Measurements from ENCODE around the gene NUB1. TPM values are rescaled to one million over a fixed set of nuclear protein-coding genes. Genes with fewer than 3 reads are reported as not detected.

The NUB1 gene
- total RNA-seq, 1 donor from 2014 or later, result 40.4 TPM

DNA sequence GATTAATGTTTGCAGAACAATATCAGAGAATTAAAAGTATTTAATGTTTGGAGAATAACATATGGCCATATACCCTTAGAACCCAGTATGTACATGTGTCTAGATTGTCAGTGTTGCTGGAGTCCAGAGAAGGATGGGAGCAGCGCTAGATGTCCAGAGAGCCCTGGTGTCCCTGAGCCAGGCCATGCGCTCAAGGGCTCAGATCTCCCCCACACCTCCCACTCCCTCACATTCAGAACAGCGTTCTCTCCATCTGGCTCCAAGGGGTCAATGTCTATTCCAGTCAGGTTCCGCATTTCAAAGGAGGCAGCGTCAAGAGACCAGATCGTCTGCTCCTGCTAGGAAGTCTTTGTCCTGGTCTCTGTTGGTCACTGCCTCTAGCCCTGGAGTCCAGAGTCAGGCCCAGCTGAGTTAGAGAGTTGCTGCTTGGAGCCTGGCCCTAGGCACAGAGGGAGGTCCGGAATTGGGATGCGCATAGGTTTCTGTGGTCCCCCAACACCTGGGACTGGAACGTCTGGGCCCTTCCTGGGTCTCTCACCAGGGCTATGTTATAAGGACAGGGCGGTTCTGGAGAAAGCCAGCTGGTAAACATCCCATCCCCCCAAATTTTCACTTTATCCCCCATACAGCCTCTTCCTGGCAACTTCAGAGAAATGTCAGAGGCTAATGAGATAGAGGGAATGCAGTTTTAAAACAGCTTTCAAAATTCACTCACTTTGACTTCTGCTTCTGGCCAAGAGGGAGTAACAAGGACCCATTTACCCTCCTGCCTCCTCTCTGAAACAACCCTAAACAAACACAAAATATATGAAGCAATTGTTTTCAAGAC is 74.7 kb downstream of the NUB1 start:
- Mint-ChIP-seq H3K4me1 (peaks cover 15% of the 10 kb centered on the region), H3K27ac (no peak overlapping the region), H3K27me3 (peaks cover 51% of the 10 kb centered on the region), H3K4me3 (no peak overlapping the region), H3K9me3 (peaks cover 7% of the 10 kb centered on the region), H3K36me3 (ENCODE audit: low read depth) (no peaks in the 10 kb centered on the region)
- no peak for DNase-seq
- intact Hi-C loops (cut with micrococcal nuclease), result no loop called here

DNA sequence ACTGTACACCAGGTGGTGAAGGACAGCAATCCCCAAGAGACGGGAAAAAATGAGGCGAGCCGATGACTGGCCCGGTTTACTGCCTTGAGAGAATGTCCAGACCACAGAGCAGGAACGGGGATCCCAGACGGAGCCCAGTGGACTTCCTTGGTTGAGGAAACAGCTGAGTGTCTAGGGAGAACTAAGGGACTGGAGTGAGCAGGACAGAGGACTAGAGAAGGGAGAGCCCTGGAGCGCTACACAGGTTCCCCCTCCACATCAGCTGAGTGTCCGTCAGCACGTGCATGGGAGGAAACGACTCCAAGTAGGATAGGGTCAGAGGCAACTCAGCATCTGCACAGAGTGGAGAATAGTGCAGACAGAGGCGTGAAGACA is 75.3 kb downstream of the NUB1 start:
- no peak overlapping the region for H3K27ac Mint-ChIP-seq
- H3K9me3 Mint-ChIP-seq, result peaks cover 10% of the 10 kb centered on the region
- no peak overlapping the region for H3K4me3 Mint-ChIP-seq
- H3K4me1 Mint-ChIP-seq, result peaks cover 15% of the 10 kb centered on the region
- intact Hi-C loops (cut with micrococcal nuclease), result no loop called here
- H3K27me3 Mint-ChIP-seq, result peaks cover 50% of the 10 kb centered on the region
- no peaks in the 10 kb centered on the region for H3K36me3 Mint-ChIP-seq (ENCODE audit: low read depth)
- DNase-seq, result no peak

DNA sequence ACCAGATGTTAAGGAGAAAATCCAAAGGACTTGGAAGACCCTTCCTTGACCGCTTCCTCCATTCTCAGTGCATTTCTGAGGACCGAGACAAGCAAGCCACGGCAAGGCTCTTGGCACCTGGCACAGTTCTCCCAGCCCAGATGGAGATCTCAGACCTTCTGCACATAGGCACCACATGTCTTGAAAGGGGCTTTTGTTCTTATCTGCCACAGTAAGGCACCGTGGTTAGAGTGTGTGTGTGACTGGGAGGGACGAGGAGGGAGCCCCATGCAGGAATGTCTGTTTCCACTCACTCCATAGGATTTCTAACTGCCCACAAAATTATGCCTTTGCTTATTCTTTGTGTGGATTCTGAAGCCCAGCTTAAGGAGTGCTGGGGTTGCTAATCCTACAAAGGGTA is 78.5 kb downstream of the NUB1 start:
- intact Hi-C loops (cut with micrococcal nuclease), result no loop called here
- H3K9me3 Mint-ChIP-seq, result peaks cover 10% of the 10 kb centered on the region

DNA sequence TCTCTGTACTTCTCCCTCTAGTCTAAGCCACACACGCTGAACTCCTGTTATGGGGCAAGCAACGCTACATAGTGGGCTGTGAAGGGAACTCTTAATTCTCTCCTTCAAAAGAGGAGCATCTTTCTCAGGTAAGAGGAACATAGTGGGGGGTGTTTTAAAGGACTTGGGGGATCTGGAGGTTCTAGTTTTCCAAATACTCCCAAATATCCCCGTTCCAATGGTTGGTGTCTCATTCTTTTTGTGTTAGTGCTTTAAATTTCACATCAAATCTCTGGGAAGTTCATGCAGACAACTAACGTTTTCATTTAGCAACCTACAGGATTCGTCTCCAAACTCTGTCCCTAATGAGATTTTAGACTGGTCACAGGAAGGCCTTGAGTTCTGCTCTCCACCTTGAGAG is 80.6 kb downstream of the NUB1 start:
- intact Hi-C loops (cut with micrococcal nuclease), result no loop called here
- no peak overlapping the region for H3K4me3 Mint-ChIP-seq
- DNase-seq, result no peak
- peaks cover 35% of the 10 kb centered on the region for H3K27me3 Mint-ChIP-seq
- H3K36me3 Mint-ChIP-seq (ENCODE audit: low read depth), result no peaks in the 10 kb centered on the region
- peaks cover 10% of the 10 kb centered on the region for H3K9me3 Mint-ChIP-seq
- no peak overlapping the region for H3K27ac Mint-ChIP-seq
- H3K4me1 Mint-ChIP-seq, result no peaks in the 10 kb centered on the region

More for the DNA sequence above, 78.5 kb downstream of the NUB1 start:
- H3K4me1 Mint-ChIP-seq, result no peaks in the 10 kb centered on the region
- no peak overlapping the region for H3K27ac Mint-ChIP-seq
- H3K27me3 Mint-ChIP-seq, result peaks cover 41% of the 10 kb centered on the region
- DNase-seq, result no peak
- H3K36me3 Mint-ChIP-seq (ENCODE audit: low read depth), result no peaks in the 10 kb centered on the region
- no peak overlapping the region for H3K4me3 Mint-ChIP-seq

DNA sequence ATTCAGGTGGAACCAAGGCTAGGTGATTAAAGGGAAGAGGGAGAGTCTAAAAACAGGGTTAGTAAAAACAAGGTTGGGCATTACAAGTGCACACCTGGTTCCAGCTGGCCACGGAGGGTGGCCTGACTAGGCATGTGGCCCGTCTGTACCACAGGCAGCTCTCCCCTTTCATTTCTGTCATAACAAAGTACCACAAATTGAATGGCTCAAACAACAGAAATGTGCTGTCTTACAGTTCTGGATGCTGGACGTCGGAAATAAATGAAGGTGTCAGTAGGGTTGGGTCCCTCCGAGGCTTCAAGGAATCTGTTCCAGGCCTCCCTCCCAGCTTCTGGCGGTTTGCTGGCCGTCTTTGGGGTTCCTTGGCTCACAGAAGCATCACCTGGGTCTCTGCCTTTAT is 81.6 kb downstream of the NUB1 start:
- Mint-ChIP-seq H3K27ac (no peak overlapping the region), H3K27me3 (peaks cover 30% of the 10 kb centered on the region), H3K4me3 (no peak overlapping the region), H3K36me3 (ENCODE audit: low read depth) (no peaks in the 10 kb centered on the region), H3K4me1 (peaks cover 5% of the 10 kb centered on the region), H3K9me3 (peaks cover 10% of the 10 kb centered on the region)
- intact Hi-C loops (cut with micrococcal nuclease), result no loop called here
- DNase-seq, result no peak

DNA sequence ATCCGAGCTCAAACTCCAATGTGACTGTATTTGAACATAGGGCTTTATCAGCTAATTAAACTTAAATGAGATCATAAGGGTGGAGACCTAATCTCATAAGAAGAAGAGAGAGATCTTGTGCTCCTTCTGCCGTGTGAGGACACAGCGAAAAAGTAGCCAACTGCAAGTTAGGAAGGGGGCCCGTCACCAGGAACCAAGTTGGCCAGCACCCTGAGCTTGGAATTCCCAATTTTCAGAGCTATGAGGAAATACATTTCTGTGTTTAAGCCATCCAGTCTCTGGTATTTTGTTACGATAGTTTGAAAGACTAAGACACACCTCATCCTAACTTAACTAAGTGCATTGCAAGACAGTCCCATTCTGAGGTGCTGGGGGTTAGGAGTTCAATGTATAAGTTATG is 82.3 kb downstream of the NUB1 start:
- Mint-ChIP-seq H3K4me1 (peaks cover 5% of the 10 kb centered on the region), H3K4me3 (no peak overlapping the region), H3K27me3 (peaks cover 30% of the 10 kb centered on the region), H3K9me3 (peaks cover 10% of the 10 kb centered on the region), H3K36me3 (ENCODE audit: low read depth) (no peaks in the 10 kb centered on the region), H3K27ac (no peak overlapping the region)
- intact Hi-C loops (cut with micrococcal nuclease), result no loop called here
- DNase-seq, result no peak

DNA sequence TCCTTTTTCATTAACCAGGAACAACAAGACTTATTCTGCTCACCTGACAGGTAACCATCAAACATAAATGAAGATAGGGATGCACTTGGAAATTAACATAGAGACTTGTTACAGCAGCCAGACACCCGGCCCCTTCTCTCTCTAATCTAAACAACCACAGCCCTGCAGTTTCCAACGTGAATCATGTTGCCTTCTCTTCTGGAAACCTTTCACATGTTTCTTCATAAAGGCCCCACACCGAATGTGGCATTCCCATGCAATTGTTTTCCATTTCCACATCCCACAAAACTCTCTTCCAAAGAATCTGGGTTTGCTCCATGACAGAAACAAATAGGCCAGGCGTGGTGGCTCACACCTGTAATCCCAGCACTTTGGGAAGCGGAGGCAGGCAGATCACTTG is 83.2 kb downstream of the NUB1 start:
- Mint-ChIP-seq H3K4me1 (peaks cover 12% of the 10 kb centered on the region), H3K4me3 (no peak overlapping the region), H3K27me3 (peaks cover 30% of the 10 kb centered on the region), H3K9me3 (peaks cover 9% of the 10 kb centered on the region), H3K36me3 (ENCODE audit: low read depth) (no peaks in the 10 kb centered on the region), H3K27ac (no peak overlapping the region)
- DNase-seq, result no peak
- intact Hi-C loops (cut with micrococcal nuclease), result no loop called here

DNA sequence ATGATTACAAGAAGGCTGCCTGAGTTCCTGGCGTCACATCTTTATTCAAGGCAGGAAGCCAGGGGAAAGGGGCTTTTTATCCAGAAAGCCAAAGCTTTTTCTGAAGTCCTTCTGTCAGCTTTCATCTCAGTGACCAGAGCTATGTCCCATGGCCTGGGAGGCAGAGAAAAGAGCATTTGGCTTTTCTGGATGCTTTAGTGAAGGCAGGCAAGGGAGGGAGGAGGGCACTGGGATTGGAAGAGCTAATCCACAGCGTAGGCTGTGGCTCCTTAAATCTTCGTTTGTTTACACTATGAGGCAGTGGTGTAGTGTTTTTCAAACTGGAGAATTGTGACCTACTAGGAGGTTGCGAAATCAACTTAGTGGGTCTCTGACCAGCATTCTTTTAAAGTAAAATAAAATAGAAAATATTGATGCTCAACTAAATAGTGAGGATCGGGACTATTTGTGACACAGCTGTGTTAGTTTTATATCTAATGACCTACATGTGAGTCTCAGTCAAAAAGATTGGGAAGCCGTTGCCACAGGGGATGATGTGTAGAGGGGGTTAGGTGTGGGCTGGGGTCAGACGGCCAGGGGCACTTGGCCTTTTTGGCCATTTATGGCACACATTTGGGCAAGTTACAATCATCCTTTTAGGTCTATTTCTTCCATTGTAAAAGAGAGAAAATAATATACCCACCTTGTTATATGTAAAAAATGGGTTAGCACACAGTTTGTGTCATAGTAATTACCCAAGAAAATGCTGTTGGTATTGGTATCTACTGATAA is 84.2 kb downstream of the NUB1 start:
- Mint-ChIP-seq H3K36me3 (ENCODE audit: low read depth) (no peaks in the 10 kb centered on the region), H3K27me3 (peaks cover 22% of the 10 kb centered on the region), H3K27ac (no peak overlapping the region), H3K4me1 (peaks cover 21% of the 10 kb centered on the region), H3K4me3 (no peak overlapping the region), H3K9me3 (peaks cover 4% of the 10 kb centered on the region)
- intact Hi-C loops (cut with micrococcal nuclease), result no loop called here
- DNase-seq, result no peak

DNA sequence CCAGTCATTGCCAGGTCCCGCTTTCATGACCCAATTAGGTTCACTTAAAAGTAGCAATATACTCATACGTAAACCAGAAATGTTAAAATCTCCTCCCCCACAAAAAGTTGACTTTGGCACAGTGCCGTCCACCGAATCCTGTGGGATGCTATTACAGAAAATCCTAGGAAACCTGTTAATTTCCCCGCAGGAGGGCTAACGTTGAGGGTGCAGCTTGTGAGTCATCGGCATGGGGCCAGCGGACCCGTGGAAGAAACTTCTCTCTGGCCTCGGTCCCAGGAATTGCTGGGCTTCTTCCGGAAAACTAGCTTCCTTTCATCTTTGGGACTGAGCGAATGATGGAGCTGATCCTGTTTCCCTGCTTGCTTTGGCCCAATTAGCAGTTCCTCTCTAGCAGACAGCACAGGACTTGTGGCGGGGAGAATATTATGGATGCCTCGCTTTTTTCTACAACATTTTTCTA is 84.9 kb downstream of the NUB1 start:
- Mint-ChIP-seq H3K9me3 (peaks cover 3% of the 10 kb centered on the region), H3K36me3 (ENCODE audit: low read depth) (no peaks in the 10 kb centered on the region), H3K27me3 (peaks cover 21% of the 10 kb centered on the region), H3K27ac (no peak overlapping the region), H3K4me3 (no peak overlapping the region), H3K4me1 (peaks cover 21% of the 10 kb centered on the region)
- DNase-seq, result no peak
- intact Hi-C loops (cut with micrococcal nuclease), result no loop called here

DNA sequence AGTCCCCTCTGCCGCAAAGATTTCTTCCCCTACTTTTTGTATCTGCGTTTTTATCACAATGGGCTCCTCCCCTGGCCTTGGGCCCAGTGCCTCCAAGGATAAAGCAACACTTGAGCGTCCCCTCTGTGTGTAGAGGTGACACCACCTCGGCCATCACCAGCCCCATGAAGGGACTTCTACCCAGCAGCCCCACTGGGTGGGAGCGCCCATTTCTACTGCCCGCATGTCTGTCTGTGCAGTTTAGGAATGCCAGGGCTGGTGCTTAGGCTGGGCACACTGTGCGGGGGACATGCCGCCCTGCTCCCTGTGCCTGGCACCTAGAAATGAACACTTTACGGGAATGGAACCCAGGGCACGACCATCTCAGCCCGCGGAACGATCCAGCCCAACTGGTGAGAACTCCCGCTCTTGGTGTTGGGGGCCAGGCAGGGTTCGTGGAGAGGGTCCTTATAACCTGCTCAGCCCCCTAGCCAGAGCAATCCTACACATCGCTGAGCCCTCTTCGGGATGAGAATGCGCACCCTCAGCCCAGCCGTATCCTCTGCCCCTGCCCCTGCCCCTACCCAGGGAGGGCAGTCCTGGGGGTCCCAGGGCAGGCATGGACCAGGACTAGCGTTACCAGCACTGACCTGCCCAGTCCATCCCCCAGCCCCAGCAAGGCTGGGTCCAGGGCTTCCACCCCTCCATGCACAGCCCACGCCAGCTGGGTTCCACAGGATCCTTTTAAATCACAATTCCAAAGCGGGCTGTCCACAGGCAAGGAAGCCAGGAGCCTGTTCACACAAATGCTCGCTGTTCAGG is 85.5 kb downstream of the NUB1 start:
- H3K9me3 Mint-ChIP-seq, result no peaks in the 10 kb centered on the region
- no peak overlapping the region for H3K4me3 Mint-ChIP-seq
- intact Hi-C loops (cut with micrococcal nuclease), result no loop called here

DNA sequence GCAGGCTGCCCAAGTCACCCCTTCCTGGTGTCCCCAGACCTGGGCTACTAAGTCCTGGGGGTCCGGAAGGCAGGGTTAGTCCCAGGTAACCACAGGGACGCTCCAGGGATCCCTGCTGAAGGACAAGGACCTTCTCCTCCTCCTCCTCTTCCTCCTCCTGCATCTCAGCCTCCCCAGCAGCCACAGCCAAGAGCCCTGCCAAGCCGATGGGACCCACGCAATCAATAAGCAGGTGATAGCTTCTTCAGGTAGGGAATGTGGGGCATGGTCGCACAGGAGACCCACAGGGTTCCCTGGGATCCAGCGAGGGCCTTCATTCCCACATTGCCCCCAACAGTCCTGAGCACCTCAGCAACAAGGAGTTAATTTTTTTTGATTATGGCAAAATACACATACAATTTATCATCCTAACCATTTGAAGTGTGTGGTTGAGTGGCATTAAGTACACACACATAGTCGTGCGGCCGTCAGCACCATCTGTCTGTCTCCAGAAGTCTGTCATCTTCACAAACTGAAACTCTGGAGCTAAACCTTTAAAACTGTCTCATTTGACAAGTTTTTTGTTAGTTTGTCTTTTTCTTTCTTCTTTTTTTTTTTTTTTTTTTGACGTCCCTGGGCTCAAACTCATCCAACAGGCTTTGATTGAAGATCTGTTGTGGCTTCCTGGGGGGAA is 86.2 kb downstream of the NUB1 start:
- Mint-ChIP-seq H3K4me1 (peaks cover 25% of the 10 kb centered on the region), H3K9me3 (no peaks in the 10 kb centered on the region), H3K36me3 (ENCODE audit: low read depth) (no peaks in the 10 kb centered on the region), H3K4me3 (no peak overlapping the region), H3K27me3 (peaks cover 9% of the 10 kb centered on the region), H3K27ac (no peak overlapping the region)
- intact Hi-C loops (cut with micrococcal nuclease), result no loop called here
- no peak for DNase-seq

More for the DNA sequence above, 85.5 kb downstream of the NUB1 start:
- no peaks in the 10 kb centered on the region for H3K36me3 Mint-ChIP-seq (ENCODE audit: low read depth)
- DNase-seq, result no peak
- peaks cover 15% of the 10 kb centered on the region for H3K27me3 Mint-ChIP-seq
- peaks cover 21% of the 10 kb centered on the region for H3K4me1 Mint-ChIP-seq
- no peak overlapping the region for H3K27ac Mint-ChIP-seq

All from activated CD4-positive, alpha-beta T cell treated with anti-CD3 and anti-CD28 coated beads, Interleukin-2, amount 10 ng/mL, durations not matched to agents 24 days and 14 days (primary cell).